Astrocyte (in vitro differentiated cells and primary cell): ENCODE data around the gene MRPS9.

ENCODE experiments used
- EZH2 ChIP-seq: IDR thresholded peaks from 2 replicates; pipeline ENCODE4 v1.6.1; 2012; ENCODE audit warnings: mild to moderate bottlenecking, low read length, inconsistent platforms; ENCODE audit not compliant: insufficient read depth
- TF ChIP-seq, protein P1 (sequence below): IDR thresholded peaks from 2 replicates; pipeline ENCODE4 v1.5.1; 2011; ENCODE audit warnings: low read depth, mild to moderate bottlenecking, inconsistent platforms, low read length, moderate library complexity; ENCODE audit not compliant: insufficient read depth

DNA sequence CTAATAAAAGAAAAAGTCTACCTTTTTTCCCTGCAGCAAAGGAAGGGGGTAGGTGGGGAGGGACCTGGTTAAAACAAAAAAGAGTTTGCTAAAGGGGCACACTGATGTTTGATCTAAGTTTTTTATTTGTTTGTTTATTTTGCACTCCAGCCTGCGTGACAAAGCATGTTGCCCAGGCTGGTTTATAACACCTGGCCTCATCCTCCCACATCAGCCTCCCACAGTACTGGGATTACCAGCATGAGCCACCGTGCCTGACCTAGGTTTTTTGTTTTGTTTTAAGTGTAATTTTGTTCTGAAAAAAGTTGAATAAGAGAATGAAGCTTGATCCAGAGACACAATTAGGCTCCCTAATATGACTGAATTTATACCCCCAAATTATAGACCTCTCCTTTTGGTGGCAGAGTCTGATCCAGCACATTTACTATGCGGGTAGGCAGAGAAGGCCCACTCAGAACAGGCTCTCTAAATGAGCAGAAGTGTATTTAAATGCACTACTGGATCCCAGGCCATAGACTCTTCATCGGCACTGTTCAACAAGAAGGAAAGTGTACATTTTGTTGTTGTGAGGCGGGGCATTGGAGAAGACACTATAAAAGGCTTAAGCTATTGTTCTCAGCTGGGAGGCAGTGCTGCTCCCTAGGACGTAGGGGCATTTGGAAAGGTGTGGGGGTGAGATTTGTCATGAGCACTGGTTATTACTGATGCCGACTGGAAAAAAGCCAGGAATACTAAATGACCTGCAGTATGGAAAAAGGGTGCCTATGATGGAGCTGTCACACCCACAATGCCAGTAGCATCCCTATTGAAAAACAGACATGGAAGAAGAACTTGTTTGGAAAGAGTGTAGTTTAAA is 32.4 kb downstream of the MRPS9 start:
- TF ChIP-seq, protein P1, sequence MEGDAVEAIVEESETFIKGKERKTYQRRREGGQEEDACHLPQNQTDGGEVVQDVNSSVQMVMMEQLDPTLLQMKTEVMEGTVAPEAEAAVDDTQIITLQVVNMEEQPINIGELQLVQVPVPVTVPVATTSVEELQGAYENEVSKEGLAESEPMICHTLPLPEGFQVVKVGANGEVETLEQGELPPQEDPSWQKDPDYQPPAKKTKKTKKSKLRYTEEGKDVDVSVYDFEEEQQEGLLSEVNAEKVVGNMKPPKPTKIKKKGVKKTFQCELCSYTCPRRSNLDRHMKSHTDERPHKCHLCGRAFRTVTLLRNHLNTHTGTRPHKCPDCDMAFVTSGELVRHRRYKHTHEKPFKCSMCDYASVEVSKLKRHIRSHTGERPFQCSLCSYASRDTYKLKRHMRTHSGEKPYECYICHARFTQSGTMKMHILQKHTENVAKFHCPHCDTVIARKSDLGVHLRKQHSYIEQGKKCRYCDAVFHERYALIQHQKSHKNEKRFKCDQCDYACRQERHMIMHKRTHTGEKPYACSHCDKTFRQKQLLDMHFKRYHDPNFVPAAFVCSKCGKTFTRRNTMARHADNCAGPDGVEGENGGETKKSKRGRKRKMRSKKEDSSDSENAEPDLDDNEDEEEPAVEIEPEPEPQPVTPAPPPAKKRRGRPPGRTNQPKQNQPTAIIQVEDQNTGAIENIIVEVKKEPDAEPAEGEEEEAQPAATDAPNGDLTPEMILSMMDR: no peak
- no peak for TF ChIP-seq EZH2
